H9 (cell line): Measurements from ENCODE around the gene JSRP1. TPM values are rescaled to one million over a fixed set of nuclear protein-coding genes. Genes with fewer than 3 reads are reported as not detected.

Experiments used
- DNase-seq: peaks from one replicate; pipeline ENCODE4 v3.0.0-alpha.2; 2017
- H2AFZ ChIP-seq: one replicate; pipeline ENCODE4 v1.6.1; 2013; ENCODE audit warnings: mild to moderate bottlenecking, low read length, control low read depth, moderate library complexity
- H2AK5ac ChIP-seq: 2 replicates; pipeline ENCODE4 v1.6.1; 2013; ENCODE audit warnings: low read length, control low read depth, mixed read lengths; ENCODE audit not compliant: insufficient read length
- H2BK120ac ChIP-seq: one replicate; pipeline ENCODE4 v1.6.1; 2013; ENCODE audit warnings: low read depth, mild to moderate bottlenecking, low read length, control low read depth, inconsistent platforms; ENCODE audit not compliant: poor library complexity, severe bottlenecking
- H2BK12ac ChIP-seq: 2 replicates; pipeline ENCODE4 v1.6.1; 2013; ENCODE audit warnings: low read length, control low read depth, mixed read lengths, low read depth; ENCODE audit not compliant: insufficient read length
- H2BK15ac ChIP-seq: 2 replicates; pipeline ENCODE4 v1.6.1; 2013; ENCODE audit warnings: low read depth, low read length, control low read depth
- H2BK20ac ChIP-seq: one replicate; pipeline ENCODE4 v1.6.1; 2013; ENCODE audit warnings: low read depth, mild to moderate bottlenecking, low read length, control low read depth, inconsistent platforms; ENCODE audit not compliant: poor library complexity, severe bottlenecking
- H2BK5ac ChIP-seq: 2 replicates; pipeline ENCODE4 v1.6.1; 2013; ENCODE audit warnings: low read length, control low read depth, mixed read lengths; ENCODE audit not compliant: insufficient read length
- H3K14ac ChIP-seq: 2 replicates; pipeline ENCODE4 v1.6.1; 2013; ENCODE audit warnings: low read length, control low read depth; ENCODE audit not compliant: insufficient read depth
- H3K18ac ChIP-seq: 2 replicates; pipeline ENCODE4 v1.6.1; 2013; ENCODE audit warnings: low read depth, mild to moderate bottlenecking, mixed read lengths, low read length, control low read depth; ENCODE audit not compliant: insufficient read length
- H3K23ac ChIP-seq: 2 replicates; pipeline ENCODE4 v1.6.1; 2013; ENCODE audit warnings: low read length, control low read depth, mixed read lengths, low read depth; ENCODE audit not compliant: insufficient read length
- H3K23me2 ChIP-seq: 2 replicates; pipeline ENCODE4 v1.6.1; 2013; ENCODE audit warnings: low read depth, mild to moderate bottlenecking, mixed read lengths, low read length, control low read depth; ENCODE audit not compliant: insufficient read length, poor library complexity, severe bottlenecking
- H3K27ac ChIP-seq: 2 replicates; pipeline ENCODE4 v1.5.1; 2013; ENCODE audit warnings: low read length, control low read depth, mixed read lengths, low read depth; ENCODE audit not compliant: insufficient read length
- H3K27me3 ChIP-seq: 2 replicates; pipeline ENCODE4 v1.6.1; 2013; ENCODE audit warnings: low read length, control low read depth, inconsistent platforms; ENCODE audit not compliant: insufficient read depth
- H3K4ac ChIP-seq: 2 replicates; pipeline ENCODE4 v1.6.1; 2013; ENCODE audit warnings: low read depth, mild to moderate bottlenecking, control low read depth, inconsistent platforms, low read length, moderate library complexity
- H3K4me1 ChIP-seq: 2 replicates; pipeline ENCODE4 v1.6.1; 2013; ENCODE audit warnings: low read length, control low read depth, inconsistent platforms; ENCODE audit not compliant: insufficient read depth
- H3K4me2 ChIP-seq: 2 replicates; pipeline ENCODE4 v1.6.1; 2013; ENCODE audit warnings: low read length, control low read depth, mixed read lengths; ENCODE audit not compliant: insufficient read length, insufficient read depth
- H3K56ac ChIP-seq: 2 replicates; pipeline ENCODE4 v1.6.1; 2013; ENCODE audit warnings: low read depth, mild to moderate bottlenecking, mixed read lengths, low read length, control low read depth; ENCODE audit not compliant: insufficient read length
- H3K79me1 ChIP-seq: 2 replicates; pipeline ENCODE4 v1.6.1; 2013; ENCODE audit warnings: low read depth, mild to moderate bottlenecking, moderate library complexity, low read length, control low read depth, inconsistent platforms; ENCODE audit not compliant: insufficient read depth, poor library complexity, severe bottlenecking
- H3K79me2 ChIP-seq: 2 replicates; pipeline ENCODE4 v1.6.1; 2013; ENCODE audit warnings: low read length, control low read depth, inconsistent platforms; ENCODE audit not compliant: insufficient read depth
- H3K9ac ChIP-seq: 2 replicates; pipeline ENCODE4 v1.6.1; 2013; ENCODE audit warnings: low read length, control low read depth, mixed read lengths; ENCODE audit not compliant: insufficient read length; ENCODE audit errors: extremely low read depth
- H3K9me3 ChIP-seq: one replicate; pipeline ENCODE4 v1.6.1; 2013; ENCODE audit warnings: low read depth, low read length, inconsistent platforms; ENCODE audit not compliant: control insufficient read depth
- H3T11ph ChIP-seq: one replicate; pipeline ENCODE4 v1.6.1; 2013; ENCODE audit warnings: mild to moderate bottlenecking, low read length, control low read depth, inconsistent platforms
- H4K20me1 ChIP-seq: one replicate; pipeline ENCODE4 v1.6.1; 2013; ENCODE audit not compliant: control insufficient read depth, insufficient read length, insufficient read depth
- H4K5ac ChIP-seq: 2 replicates; pipeline ENCODE4 v1.6.1; 2013; ENCODE audit warnings: low read depth, mild to moderate bottlenecking, mixed read lengths, low read length, control low read depth; ENCODE audit not compliant: insufficient read length
- H4K8ac ChIP-seq: replicated peaks from 2 replicates; pipeline ENCODE4 v1.6.1; 2013; ENCODE audit warnings: low read length, control low read depth, mixed read lengths, low read depth; ENCODE audit not compliant: insufficient read length
- H4K91ac ChIP-seq: 2 replicates; pipeline ENCODE4 v1.6.1; 2013; ENCODE audit warnings: low read depth, mild to moderate bottlenecking, moderate library complexity, mixed read lengths, low read length, control low read depth; ENCODE audit not compliant: insufficient read length
- H3K27ac Mint-ChIP-seq, 3 experiments: 2 replicates in 2 of 3; 3 replicates in 1 of 3; pipeline ENCODE4 v1.8.0; 2020 to 2021; ENCODE audit warnings: mixed read lengths in 3 of 3, mild to moderate bottlenecking in 1 of 3, moderate library complexity in 1 of 3
- H3K27me3 Mint-ChIP-seq: 2 replicates; pipeline ENCODE4 v1.8.0; 2021; ENCODE audit warnings: low read depth, mild to moderate bottlenecking, moderate library complexity, mixed read lengths
- H3K36me3 Mint-ChIP-seq, 3 experiments: 2 replicates in 2 of 3; 3 replicates in 1 of 3; pipeline ENCODE4 v1.8.0; 2020 to 2021; ENCODE audit warnings: low read depth in 3 of 3, mixed read lengths in 3 of 3; ENCODE audit not compliant: insufficient read depth in 1 of 3
- H3K4me1 Mint-ChIP-seq, 2 experiments: 2 replicates each; pipeline ENCODE4 v1.8.0; 2020; ENCODE audit warnings: mixed read lengths in 2 of 2
- H3K4me3 Mint-ChIP-seq, 2 experiments: 2 replicates in 1 of 2; 3 replicates in 1 of 2; pipeline ENCODE4 v1.8.0; 2020 to 2021; ENCODE audit warnings: mild to moderate bottlenecking in 2 of 2, mixed read lengths in 2 of 2, moderate library complexity in 1 of 2
- H3K9me3 Mint-ChIP-seq, 2 experiments: 2 replicates in 1 of 2; 3 replicates in 1 of 2; pipeline ENCODE4 v1.8.0; 2020; ENCODE audit warnings: mild to moderate bottlenecking in 2 of 2, mixed read lengths in 2 of 2, moderate library complexity in 1 of 2
- WGBS: extraction: QIAGEN DNeasy Blood & Tissue Kit; methylation state at CpG from one replicate; pipeline ENCODE4 v1.1.7; 2013; ENCODE audit warnings: missing lambda C conversion rate, low lambda C conversion rate, mixed read lengths; ENCODE audit not compliant: insufficient read length; ENCODE audit errors: extremely low coverage; 5-methylcytosine and 5-hydroxymethylcytosine counted together
- total RNA-seq: library from RNA; stranded (reverse); gene quantifications from 2 replicates; pipeline ENCODE4 v1.2.1, GENCODE V29; 2021
- TF ChIP-seq, protein P1 (sequence below): fragments of 200-600 bp; sonication (generic); conservative IDR thresholded peaks from 3 replicates; pipeline ENCODE4 v1.8.0; 2021; ENCODE audit warnings: antibody characterized with exemption, mild to moderate bottlenecking

The JSRP1 gene
- total RNA-seq, 1 experiment from 2014 or later: 0.90 TPM

DNA sequence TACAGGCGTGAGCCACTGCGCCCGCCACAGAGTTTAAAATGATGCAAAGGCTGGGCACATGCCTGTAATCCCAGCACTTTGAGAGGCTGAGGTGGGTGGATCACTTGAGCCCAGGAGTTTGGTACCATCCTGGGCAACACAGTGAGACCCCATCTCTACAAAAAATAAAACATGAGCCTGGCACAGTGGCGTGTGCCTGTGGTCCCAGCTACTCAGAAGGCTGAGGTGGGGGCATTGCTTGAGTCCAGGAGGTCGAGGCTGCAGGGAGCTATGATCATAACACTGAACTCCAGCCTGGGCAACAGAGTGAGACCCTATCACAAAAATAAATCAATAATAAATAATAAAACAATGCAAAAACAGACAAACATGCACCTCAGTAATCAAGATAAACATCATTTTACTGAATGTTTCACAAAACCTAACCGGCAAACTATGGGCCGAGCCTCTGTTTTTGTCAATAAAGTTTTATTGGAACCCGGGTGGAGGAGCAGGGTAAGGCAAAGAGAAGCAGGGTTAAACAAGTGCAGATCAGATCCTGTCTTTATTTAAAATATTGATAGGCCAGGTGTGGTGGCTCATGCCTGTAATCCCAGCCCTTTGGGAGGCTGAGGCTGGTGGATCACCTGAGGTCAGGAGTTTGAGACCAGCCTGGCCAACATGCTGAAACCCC, 27.8 kb upstream of the JSRP1 start:
- H3K27ac ChIP-seq: no peak overlapping the region
- H4K20me1 ChIP-seq: no peaks in the 10 kb centered on the region
- H3K56ac ChIP-seq: no peak overlapping the region
- no peak overlapping the region for H3K4me3 Mint-ChIP-seq
- H3K9ac ChIP-seq: no peak overlapping the region
- no peak overlapping the region for H2AFZ ChIP-seq
- no peak overlapping the region for H2BK5ac ChIP-seq
- no peaks in the 10 kb centered on the region for H3K79me1 ChIP-seq
- no peaks in the 10 kb centered on the region for H3K79me2 ChIP-seq
- H3K23me2 ChIP-seq: peaks cover 7% of the 10 kb centered on the region
- H3K4me1 ChIP-seq: no peaks in the 10 kb centered on the region
- no peak overlapping the region for H3T11ph ChIP-seq
- no peak overlapping the region for H2BK15ac ChIP-seq
- no peak overlapping the region for H3K4ac ChIP-seq
- H3K27ac Mint-ChIP-seq: no peak overlapping the region
- H2BK120ac ChIP-seq: no peak overlapping the region
- H2BK12ac ChIP-seq: no peak overlapping the region
- no peak overlapping the region for H4K8ac ChIP-seq
- H2AK5ac ChIP-seq: no peak overlapping the region
- H4K91ac ChIP-seq: no peak overlapping the region
- H3K36me3 Mint-ChIP-seq: peaks cover 0 to 3% (median 3%) of the 10 kb centered on the region in 3 experiments; a peak in 2 of 7 replicates
- WGBS: no CpG with 5 or more reads among the region's 8 CpGs
- H3K14ac ChIP-seq: no peak overlapping the region
- no peaks in the 10 kb centered on the region for H3K9me3 ChIP-seq
- peaks cover 3 to 7% of the 10 kb centered on the region in 2 experiments; a peak in 2 of 4 replicates for H3K4me1 Mint-ChIP-seq
- TF ChIP-seq, protein P1, sequence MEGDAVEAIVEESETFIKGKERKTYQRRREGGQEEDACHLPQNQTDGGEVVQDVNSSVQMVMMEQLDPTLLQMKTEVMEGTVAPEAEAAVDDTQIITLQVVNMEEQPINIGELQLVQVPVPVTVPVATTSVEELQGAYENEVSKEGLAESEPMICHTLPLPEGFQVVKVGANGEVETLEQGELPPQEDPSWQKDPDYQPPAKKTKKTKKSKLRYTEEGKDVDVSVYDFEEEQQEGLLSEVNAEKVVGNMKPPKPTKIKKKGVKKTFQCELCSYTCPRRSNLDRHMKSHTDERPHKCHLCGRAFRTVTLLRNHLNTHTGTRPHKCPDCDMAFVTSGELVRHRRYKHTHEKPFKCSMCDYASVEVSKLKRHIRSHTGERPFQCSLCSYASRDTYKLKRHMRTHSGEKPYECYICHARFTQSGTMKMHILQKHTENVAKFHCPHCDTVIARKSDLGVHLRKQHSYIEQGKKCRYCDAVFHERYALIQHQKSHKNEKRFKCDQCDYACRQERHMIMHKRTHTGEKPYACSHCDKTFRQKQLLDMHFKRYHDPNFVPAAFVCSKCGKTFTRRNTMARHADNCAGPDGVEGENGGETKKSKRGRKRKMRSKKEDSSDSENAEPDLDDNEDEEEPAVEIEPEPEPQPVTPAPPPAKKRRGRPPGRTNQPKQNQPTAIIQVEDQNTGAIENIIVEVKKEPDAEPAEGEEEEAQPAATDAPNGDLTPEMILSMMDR: no peak
- peaks cover 2% of the 10 kb centered on the region in 2 experiments; a peak in 3 of 5 replicates for H3K9me3 Mint-ChIP-seq
- H3K18ac ChIP-seq: no peak overlapping the region
- no peak overlapping the region for H3K23ac ChIP-seq
- no peak overlapping the region for H2BK20ac ChIP-seq
- peaks cover 63% of the 10 kb centered on the region for H3K27me3 Mint-ChIP-seq
- no peak for DNase-seq
- H3K27me3 ChIP-seq: peaks cover 10% of the 10 kb centered on the region; the same call in 1 of the 2 replicates
- no peak overlapping the region for H3K4me2 ChIP-seq
- no peak overlapping the region for H4K5ac ChIP-seq
